Measurements from ENCODE around the gene HSP90AB1. TPM values are rescaled to one million over a fixed set of nuclear protein-coding genes. Genes with fewer than 3 reads are reported as not detected.

HSP90AB1 gene
- total and polyA plus RNA-seq, 2 donors: 252 to 772 TPM

DNA sequence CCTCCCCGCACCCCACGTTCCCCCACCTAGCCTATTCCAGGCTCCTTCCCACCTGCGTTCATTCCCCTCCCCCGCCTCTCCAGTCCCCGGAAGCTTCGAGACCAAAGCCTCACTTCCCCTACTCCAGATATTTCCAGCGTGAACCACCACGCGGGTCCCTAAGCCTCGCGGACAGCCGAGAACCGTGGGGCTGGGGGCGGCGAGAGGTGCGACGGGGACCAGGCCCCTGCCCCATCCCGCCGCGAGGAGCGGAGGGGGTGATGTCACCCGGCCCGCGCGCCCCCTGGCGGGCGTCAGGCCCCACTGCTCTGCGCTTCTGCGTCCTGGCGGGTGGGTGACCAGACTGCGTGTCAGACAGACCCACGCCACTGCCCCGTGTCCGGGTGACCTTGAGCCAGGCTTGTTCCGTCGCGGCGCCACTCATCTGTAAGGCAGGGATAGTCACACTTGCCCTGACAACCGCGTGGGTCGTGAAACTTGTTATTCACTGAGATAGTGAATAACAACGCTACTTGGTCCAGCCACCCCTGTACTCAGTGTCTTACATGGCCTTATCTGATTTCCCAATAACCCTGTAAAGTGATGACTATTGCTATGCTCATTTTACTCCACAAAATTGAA, 9.0 kb upstream of the HSP90AB1 start:
- Histone ChIP-seq H3K4me3 (ENCODE audit: low read length in 2 of 2) (peak overlapping the region; percentile 52 to 54), H3K27ac (ENCODE audit: low read depth in 1 of 2, low read length in 1 of 2) (peak overlapping the region; percentile 79 to 90), H3K4me1 (ENCODE audit: control insufficient read depth in 2 of 2, insufficient read depth in 2 of 2, low read length in 2 of 2) (peaks cover 6 to 38% of the 10 kb centered on the region in 2 donors), H3K27me3 (ENCODE audit: control insufficient read depth in 2 of 2, insufficient read depth in 1 of 2, low read length in 1 of 2) (no peaks in the 10 kb centered on the region), H3K36me3 (ENCODE audit: control insufficient read depth in 2 of 2, insufficient read depth in 2 of 2, low read length in 1 of 2) (peaks cover 21 to 35% of the 10 kb centered on the region in 2 donors), H3K9me3 (ENCODE audit: control insufficient read depth in 2 of 2, insufficient read depth in 1 of 2, low read length in 1 of 2) (peaks cover 0 to 3% of the 10 kb centered on the region in 2 donors)
- 3% methylated on average over 42 of the region's 42 CpGs for WGBS
- peak in 3 of 9 donors; percentile 75 to 81 (median 79) for DNase-seq (ENCODE audit: low read depth in 6 of 9, low spot score in 9 of 9)

DNA sequence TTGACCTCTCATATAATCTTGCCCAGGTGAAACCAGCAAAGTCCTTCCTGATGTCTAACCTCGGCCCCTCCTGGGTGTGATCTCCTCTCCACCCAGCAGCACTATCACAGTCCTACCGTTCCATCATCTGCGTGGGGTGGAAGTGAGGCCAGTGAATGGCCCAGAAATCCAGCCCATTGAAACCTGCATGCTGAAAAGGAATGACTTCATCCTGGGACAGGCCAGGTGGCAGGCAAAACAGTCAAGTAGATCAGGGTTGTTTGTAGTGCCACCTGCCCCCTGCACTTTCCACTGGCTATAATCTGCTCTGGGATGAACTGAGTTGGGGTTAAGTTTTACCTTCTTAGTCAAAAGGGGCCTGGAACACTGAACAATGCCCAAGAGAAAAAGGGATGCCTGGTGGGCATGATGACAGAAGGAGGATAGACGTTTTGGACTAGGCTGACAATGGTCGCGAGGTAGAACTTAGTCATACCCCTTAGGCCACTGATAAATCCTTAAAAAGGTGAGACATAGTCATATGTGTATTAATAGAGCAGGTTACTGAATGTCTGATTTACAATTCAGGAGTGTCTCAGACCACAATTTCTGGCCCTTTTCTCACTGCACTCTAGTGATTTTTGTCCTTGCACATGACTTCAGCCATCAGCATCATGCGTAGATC, 8.1 kb upstream of the HSP90AB1 start:
- no peaks in the 10 kb centered on the region for H3K27me3 ChIP-seq (ENCODE audit: control insufficient read depth in 2 of 2, insufficient read depth in 1 of 2, low read length in 1 of 2)
- 97% methylated on average over 7 of the region's 7 CpGs for WGBS
- DNase-seq (ENCODE audit: low read depth in 6 of 9, low spot score in 9 of 9): no peak
- H3K4me3 ChIP-seq (ENCODE audit: low read length in 2 of 2): no peak overlapping the region
- H3K9me3 ChIP-seq (ENCODE audit: control insufficient read depth in 2 of 2, insufficient read depth in 1 of 2, low read length in 1 of 2): peaks cover 0 to 3% of the 10 kb centered on the region in 2 donors
- no peak overlapping the region for H3K27ac ChIP-seq (ENCODE audit: low read depth in 1 of 2, low read length in 1 of 2)
- peaks cover 2 to 29% of the 10 kb centered on the region in 2 donors for H3K4me1 ChIP-seq (ENCODE audit: control insufficient read depth in 2 of 2, insufficient read depth in 2 of 2, low read length in 2 of 2)
- H3K36me3 ChIP-seq (ENCODE audit: control insufficient read depth in 2 of 2, insufficient read depth in 2 of 2, low read length in 1 of 2): peaks cover 12 to 26% of the 10 kb centered on the region in 2 donors

DNA sequence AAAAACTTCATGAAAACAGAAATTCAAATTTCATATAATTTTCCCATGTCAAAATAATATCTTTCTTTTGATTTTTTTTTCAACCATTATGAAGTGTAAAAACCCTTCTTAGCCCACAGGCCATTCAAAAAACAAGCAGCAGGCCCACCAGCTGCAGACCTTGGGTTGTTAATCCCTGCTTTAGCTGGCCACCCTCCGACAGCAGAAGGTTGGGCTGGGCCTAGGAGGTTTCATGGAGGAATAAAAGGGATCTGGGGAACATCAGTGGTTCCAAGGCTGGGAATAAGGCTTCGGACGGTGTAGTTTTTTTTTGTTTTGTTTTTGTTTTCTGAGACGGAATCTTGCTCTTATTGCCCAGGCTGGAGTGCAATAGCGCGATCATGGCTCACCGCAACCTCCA, 3.6 kb upstream of the HSP90AB1 start:
- peaks cover 7 to 14% of the 10 kb centered on the region in 2 donors for H3K4me1 ChIP-seq (ENCODE audit: control insufficient read depth in 2 of 2, insufficient read depth in 2 of 2, low read length in 2 of 2)
- no peak overlapping the region for H3K27ac ChIP-seq (ENCODE audit: low read depth in 1 of 2, low read length in 1 of 2)
- no peaks in the 10 kb centered on the region for H3K27me3 ChIP-seq (ENCODE audit: control insufficient read depth in 2 of 2, insufficient read depth in 1 of 2, low read length in 1 of 2)
- no peak for DNase-seq (ENCODE audit: low read depth in 6 of 9, low spot score in 9 of 9)
- no peaks in the 10 kb centered on the region for H3K9me3 ChIP-seq (ENCODE audit: control insufficient read depth in 2 of 2, insufficient read depth in 1 of 2, low read length in 1 of 2)
- WGBS: 97% methylated on average over 7 of the region's 7 CpGs
- peaks cover 0 to 2% of the 10 kb centered on the region in 2 donors for H3K36me3 ChIP-seq (ENCODE audit: control insufficient read depth in 2 of 2, insufficient read depth in 2 of 2, low read length in 1 of 2)
- H3K4me3 ChIP-seq (ENCODE audit: low read length in 2 of 2): no peak overlapping the region

DNA sequence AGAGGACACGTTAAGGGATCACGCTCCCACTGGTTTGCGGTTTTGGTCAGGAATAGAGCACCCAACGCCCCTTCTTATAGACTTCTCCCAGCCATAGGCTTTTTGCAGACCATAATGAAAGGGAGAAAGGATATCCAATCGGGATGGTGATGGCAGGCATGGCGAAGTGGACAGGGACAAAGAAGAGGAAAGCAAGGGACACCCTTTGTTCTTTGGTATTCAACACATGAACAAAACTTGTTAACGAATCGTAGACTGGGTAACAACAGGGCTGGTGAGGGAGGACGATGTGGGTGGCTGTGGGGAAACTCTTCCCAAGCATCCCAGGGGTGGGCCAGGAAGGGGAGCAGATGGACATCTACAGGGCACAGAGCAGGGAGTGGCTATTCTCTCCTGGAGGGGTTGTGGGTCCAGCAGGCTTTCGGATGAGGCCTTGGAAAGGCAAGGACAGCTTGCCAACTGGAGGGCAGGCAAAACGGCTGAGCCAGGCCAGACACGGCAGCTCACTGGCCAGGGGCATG, 1.4 kb upstream of the HSP90AB1 start:
- peaks cover 14 to 23% of the 10 kb centered on the region in 2 donors for H3K36me3 ChIP-seq (ENCODE audit: control insufficient read depth in 2 of 2, insufficient read depth in 2 of 2, low read length in 1 of 2)
- peak overlapping the region; percentile 74 to 75 for H3K4me3 ChIP-seq (ENCODE audit: low read length in 2 of 2)
- peaks cover 16 to 23% of the 10 kb centered on the region in 2 donors for H3K4me1 ChIP-seq (ENCODE audit: control insufficient read depth in 2 of 2, insufficient read depth in 2 of 2, low read length in 2 of 2)
- H3K27me3 ChIP-seq (ENCODE audit: control insufficient read depth in 2 of 2, insufficient read depth in 1 of 2, low read length in 1 of 2): no peaks in the 10 kb centered on the region
- no peaks in the 10 kb centered on the region for H3K9me3 ChIP-seq (ENCODE audit: control insufficient read depth in 2 of 2, insufficient read depth in 1 of 2, low read length in 1 of 2)
- DNase-seq (ENCODE audit: low read depth in 6 of 9, low spot score in 9 of 9): no peak
- WGBS: 92% methylated on average over 12 of the region's 12 CpGs
- H3K27ac ChIP-seq (ENCODE audit: low read depth in 1 of 2, low read length in 1 of 2): peak overlapping the region; percentile 97

DNA sequence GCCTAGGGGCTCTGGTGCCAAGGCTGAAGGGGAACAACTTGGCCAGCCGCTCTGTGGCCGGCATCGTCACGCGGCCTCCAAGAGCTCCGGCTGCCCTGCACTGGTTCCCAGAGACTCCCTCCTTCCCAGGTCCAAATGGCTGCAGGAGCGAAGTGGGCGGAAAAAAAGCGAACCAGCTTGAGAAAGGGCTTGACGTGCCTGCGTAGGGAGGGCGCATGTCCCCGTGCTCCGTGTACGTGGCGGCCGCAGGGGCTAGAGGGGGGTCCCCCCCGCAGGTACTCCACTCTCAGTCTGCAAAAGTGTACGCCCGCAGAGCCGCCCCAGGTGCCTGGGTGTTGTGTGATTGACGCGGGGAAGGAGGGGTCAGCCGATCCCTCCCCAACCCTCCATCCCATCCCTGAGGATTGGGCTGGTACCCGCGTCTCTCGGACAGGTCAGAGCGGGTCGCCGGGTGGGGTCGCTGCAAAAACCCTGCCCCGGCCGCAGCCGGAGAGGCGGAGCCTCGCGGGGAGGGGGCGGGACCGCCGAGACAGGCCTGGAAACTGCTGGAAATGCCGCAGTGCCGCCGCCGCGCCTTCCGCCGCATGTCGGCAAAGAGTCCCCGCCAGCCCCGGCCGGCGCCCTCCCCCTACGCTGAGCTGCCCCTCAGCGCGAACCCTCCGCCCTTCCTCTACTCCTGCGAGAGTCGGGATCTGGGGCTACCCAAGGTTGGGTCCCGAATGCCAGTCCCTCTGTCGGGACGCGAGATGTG, 814 bp upstream of the HSP90AB1 start:
- Histone ChIP-seq H3K27me3 (ENCODE audit: control insufficient read depth in 2 of 2, insufficient read depth in 1 of 2, low read length in 1 of 2) (no peaks in the 10 kb centered on the region), H3K9me3 (ENCODE audit: control insufficient read depth in 2 of 2, insufficient read depth in 1 of 2, low read length in 1 of 2) (no peaks in the 10 kb centered on the region), H3K4me3 (ENCODE audit: low read length in 2 of 2) (peak overlapping the region; percentile 74 to 75), H3K36me3 (ENCODE audit: control insufficient read depth in 2 of 2, insufficient read depth in 2 of 2, low read length in 1 of 2) (peaks cover 21 to 30% of the 10 kb centered on the region in 2 donors), H3K27ac (ENCODE audit: low read depth in 1 of 2, low read length in 1 of 2) (peak overlapping the region; percentile 97), H3K4me1 (ENCODE audit: control insufficient read depth in 2 of 2, insufficient read depth in 2 of 2, low read length in 2 of 2) (peaks cover 16 to 23% of the 10 kb centered on the region in 2 donors)
- DNase-seq (ENCODE audit: low read depth in 6 of 9, low spot score in 9 of 9): peak in 8 of 9 donors; percentile 75 to 93 (median 84)
- WGBS: 2% methylated on average over 62 of the region's 62 CpGs

DNA sequence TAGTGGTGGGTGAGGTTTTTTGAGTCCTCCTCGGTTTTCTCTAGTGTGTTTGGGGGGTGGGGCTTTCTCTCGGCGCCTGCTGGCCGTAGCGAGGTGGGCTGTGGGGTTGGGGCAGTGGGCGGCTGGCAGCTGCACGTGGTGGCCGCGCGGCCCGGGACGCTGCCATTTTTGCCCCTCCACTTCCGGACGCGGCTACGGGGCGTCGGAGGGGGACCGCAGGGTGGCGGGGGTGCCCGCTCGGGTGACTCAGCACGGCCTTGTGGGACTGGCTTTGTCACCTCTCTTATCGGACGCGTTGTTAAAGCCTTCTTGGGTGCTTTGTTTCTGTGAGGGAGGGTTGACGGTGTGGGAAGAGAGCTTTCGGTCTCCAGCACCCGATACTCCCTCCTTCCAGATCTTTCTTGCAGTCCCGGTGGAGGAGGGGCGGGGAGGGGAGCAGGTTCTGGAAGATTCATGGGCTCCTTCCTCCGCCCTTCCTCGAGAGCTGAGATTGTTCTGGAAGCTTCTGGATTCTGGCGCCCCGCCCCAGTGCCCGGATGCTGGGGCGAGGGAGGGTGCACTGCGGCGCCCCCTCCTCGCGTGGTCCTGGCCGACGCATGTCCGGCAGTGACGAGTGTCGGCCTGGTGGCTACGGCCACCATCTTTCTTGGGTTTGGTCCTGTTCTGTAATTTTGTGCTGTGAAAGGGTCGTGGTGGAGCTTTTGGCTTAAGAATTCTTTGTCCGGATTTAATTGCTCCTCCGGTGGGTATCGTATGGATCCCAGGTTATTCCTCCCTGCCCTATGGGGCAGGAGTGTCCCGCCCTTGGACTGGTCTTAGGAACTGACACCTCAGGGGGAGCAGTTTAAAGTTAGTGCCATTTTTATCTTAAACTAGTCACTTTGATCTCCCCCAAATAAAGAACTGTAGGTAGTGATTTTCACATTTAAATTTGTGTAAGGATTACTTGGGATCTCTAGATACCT, 719 bp downstream of the HSP90AB1 start:
- H3K4me3 ChIP-seq (ENCODE audit: low read length in 2 of 2): peak overlapping the region; percentile 74 to 75
- peak in 7 of 9 donors; percentile 71 to 89 (median 79) for DNase-seq (ENCODE audit: low read depth in 6 of 9, low spot score in 9 of 9)
- peaks cover 33 to 45% of the 10 kb centered on the region in 2 donors for H3K36me3 ChIP-seq (ENCODE audit: control insufficient read depth in 2 of 2, insufficient read depth in 2 of 2, low read length in 1 of 2)
- H3K9me3 ChIP-seq (ENCODE audit: control insufficient read depth in 2 of 2, insufficient read depth in 1 of 2, low read length in 1 of 2): no peaks in the 10 kb centered on the region
- peak overlapping the region; percentile 88 to 97 for H3K27ac ChIP-seq (ENCODE audit: low read depth in 1 of 2, low read length in 1 of 2)
- under 1% methylated on average over 52 of the region's 52 CpGs for WGBS
- H3K27me3 ChIP-seq (ENCODE audit: control insufficient read depth in 2 of 2, insufficient read depth in 1 of 2, low read length in 1 of 2): no peaks in the 10 kb centered on the region
- peaks cover 16 to 23% of the 10 kb centered on the region in 2 donors for H3K4me1 ChIP-seq (ENCODE audit: control insufficient read depth in 2 of 2, insufficient read depth in 2 of 2, low read length in 2 of 2)

DNA sequence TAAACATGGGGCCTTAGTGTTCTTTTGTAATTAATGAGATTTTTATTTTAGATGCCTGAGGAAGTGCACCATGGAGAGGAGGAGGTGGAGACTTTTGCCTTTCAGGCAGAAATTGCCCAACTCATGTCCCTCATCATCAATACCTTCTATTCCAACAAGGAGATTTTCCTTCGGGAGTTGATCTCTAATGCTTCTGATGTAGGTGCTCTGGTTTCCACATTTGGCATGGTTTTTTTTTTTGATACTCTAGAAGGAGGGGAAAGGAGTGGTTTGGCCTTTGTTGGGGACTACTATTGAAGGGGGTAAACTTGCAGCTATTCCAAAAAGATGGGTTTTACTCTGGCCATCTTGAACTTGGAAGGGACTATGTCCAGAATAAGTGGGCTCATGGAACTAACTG, 1.7 kb downstream of the HSP90AB1 start:
- Histone ChIP-seq H3K27me3 (ENCODE audit: control insufficient read depth in 2 of 2, insufficient read depth in 1 of 2, low read length in 1 of 2) (no peaks in the 10 kb centered on the region), H3K36me3 (ENCODE audit: control insufficient read depth in 2 of 2, insufficient read depth in 2 of 2, low read length in 1 of 2) (peaks cover 43 to 54% of the 10 kb centered on the region in 2 donors), H3K9me3 (ENCODE audit: control insufficient read depth in 2 of 2, insufficient read depth in 1 of 2, low read length in 1 of 2) (no peaks in the 10 kb centered on the region), H3K4me3 (ENCODE audit: low read length in 2 of 2) (peak overlapping the region; percentile 74 to 75), H3K4me1 (ENCODE audit: control insufficient read depth in 2 of 2, insufficient read depth in 2 of 2, low read length in 2 of 2) (peaks cover 16 to 23% of the 10 kb centered on the region in 2 donors), H3K27ac (ENCODE audit: low read depth in 1 of 2, low read length in 1 of 2) (peak overlapping the region in 1 of 2 donors; percentile 97)
- WGBS: 57% methylated on average over 1 of the region's 1 CpG
- DNase-seq (ENCODE audit: low read depth in 6 of 9, low spot score in 9 of 9): no peak

DNA sequence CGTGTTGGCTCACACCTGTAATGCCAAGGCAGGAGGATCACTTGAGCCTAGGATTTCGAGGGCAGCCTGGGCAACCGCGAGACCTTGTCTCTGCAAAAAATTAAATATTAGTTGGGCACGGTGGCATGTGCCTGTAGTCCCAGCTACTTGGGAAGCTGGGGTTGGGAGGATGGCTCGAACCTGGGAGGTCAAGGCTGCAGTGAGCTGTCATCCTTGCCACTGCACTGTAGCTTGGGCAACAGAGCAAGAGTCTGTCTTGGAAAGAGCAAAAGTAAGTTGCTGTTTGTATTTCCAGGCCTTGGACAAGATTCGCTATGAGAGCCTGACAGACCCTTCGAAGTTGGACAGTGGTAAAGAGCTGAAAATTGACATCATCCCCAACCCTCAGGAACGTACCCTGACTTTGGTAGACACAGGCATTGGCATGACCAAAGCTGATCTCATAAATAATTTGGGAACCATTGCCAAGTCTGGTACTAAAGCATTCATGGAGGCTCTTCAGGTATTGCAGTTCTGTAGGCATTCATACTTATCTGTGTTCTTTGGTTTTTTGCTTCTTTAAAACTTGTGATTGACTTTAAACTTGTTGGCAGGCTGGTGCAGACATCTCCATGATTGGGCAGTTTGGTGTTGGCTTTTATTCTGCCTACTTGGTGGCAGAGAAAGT, 2.3 kb downstream of the HSP90AB1 start:
- WGBS: 93% methylated on average over 9 of the region's 9 CpGs
- Histone ChIP-seq H3K27me3 (ENCODE audit: control insufficient read depth in 2 of 2, insufficient read depth in 1 of 2, low read length in 1 of 2) (no peaks in the 10 kb centered on the region), H3K27ac (ENCODE audit: low read depth in 1 of 2, low read length in 1 of 2) (no peak overlapping the region), H3K4me3 (ENCODE audit: low read length in 2 of 2) (no peak overlapping the region), H3K9me3 (ENCODE audit: control insufficient read depth in 2 of 2, insufficient read depth in 1 of 2, low read length in 1 of 2) (no peaks in the 10 kb centered on the region), H3K4me1 (ENCODE audit: control insufficient read depth in 2 of 2, insufficient read depth in 2 of 2, low read length in 2 of 2) (peaks cover 16 to 25% of the 10 kb centered on the region in 2 donors), H3K36me3 (ENCODE audit: control insufficient read depth in 2 of 2, insufficient read depth in 2 of 2, low read length in 1 of 2) (peaks cover 49 to 61% of the 10 kb centered on the region in 2 donors)
- no peak for DNase-seq (ENCODE audit: low read depth in 6 of 9, low spot score in 9 of 9)
